HL-60 (cell line): ENCODE results near the gene KIF12.

Source experiments
- GABPA ChIP-seq: IDR thresholded peaks from 2 replicates; pipeline ENCODE4 v1.6.1; 2012; ENCODE audit warnings: low read depth
- POLR2AphosphoS5 ChIP-seq: IDR thresholded peaks from 2 replicates; pipeline ENCODE4 v1.6.1; 2012; ENCODE audit warnings: low read depth
- REST ChIP-seq: IDR thresholded peaks from 2 replicates; pipeline ENCODE4 v1.6.1; 2012; ENCODE audit warnings: low read depth; ENCODE audit not compliant: insufficient replicate concordance
- TF ChIP-seq, protein P1 (sequence below): IDR thresholded peaks from one replicate; pipeline ENCODE4 v1.5.1; 2011; ENCODE audit warnings: low read length, control low read depth, inconsistent platforms; ENCODE audit not compliant: insufficient read depth

DNA sequence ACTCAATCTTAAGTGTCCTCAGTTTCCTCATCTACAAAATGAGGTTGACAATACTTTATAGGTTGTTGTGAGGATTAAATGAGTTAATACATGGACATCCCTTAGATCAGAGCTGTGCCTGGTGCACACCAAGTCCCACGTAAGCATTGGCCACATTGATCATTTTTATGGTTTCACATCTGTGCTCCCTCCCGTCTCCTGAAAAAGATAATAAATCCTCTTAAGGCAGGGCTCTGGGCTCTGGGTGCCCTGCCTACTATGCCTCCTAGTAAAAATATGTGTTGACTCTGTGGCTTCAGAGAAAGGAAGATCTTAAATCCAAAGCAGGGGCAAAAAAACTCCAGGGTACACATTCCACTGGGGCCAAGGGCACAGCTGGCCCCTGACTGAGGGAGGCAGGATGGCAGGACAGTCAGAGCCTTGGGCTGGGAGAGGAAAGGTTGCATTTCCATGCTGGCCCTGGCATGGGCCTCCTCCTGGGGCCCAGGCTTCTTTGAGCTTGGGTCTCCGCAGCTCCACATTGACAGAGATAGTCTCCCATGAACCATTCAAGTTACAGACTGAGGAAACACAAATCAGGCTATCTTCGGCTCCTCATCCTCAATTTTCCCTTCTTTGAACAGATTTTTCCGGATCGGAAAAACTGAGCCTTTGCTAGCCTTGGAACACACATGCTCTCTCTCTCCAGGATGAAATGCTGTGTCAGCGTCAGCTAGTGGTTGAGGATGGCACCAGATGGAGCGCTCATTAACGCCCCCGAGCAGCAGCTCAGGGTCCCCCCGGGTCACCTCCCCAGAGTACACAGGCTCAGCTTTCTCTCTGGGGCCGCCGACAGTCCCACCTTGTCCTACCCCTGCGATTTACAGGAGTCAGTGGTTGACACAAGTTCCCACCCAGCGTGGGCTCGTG, 22.4 kb upstream of the KIF12 start:
- TF ChIP-seq REST (no peak), GABPA (no peak), POLR2AphosphoS5 (no peak)
- TF ChIP-seq, protein P1, sequence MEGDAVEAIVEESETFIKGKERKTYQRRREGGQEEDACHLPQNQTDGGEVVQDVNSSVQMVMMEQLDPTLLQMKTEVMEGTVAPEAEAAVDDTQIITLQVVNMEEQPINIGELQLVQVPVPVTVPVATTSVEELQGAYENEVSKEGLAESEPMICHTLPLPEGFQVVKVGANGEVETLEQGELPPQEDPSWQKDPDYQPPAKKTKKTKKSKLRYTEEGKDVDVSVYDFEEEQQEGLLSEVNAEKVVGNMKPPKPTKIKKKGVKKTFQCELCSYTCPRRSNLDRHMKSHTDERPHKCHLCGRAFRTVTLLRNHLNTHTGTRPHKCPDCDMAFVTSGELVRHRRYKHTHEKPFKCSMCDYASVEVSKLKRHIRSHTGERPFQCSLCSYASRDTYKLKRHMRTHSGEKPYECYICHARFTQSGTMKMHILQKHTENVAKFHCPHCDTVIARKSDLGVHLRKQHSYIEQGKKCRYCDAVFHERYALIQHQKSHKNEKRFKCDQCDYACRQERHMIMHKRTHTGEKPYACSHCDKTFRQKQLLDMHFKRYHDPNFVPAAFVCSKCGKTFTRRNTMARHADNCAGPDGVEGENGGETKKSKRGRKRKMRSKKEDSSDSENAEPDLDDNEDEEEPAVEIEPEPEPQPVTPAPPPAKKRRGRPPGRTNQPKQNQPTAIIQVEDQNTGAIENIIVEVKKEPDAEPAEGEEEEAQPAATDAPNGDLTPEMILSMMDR = no peak
